GM12878 (cell line): Measurements from ENCODE around the gene MBD6. TPM values are rescaled to one million over a fixed set of nuclear protein-coding genes. Genes with fewer than 3 reads are reported as not detected.
A peak's percentile ranks its signal among the peaks of the same experiment; 100 is the strongest.

Source experiments
- BCLAF1 ChIP-seq: fragments of 450-650 bp; IDR thresholded peaks from 2 replicates; pipeline ENCODE4 v1.6.1; 2017; ENCODE audit warnings: antibody characterized with exemption, mild to moderate bottlenecking, moderate library complexity
- CBX5 ChIP-seq: sonication (generic); IDR thresholded peaks from 2 replicates; pipeline ENCODE4 v1.6.1; 2016; ENCODE audit warnings: low read depth, moderate library complexity, mild to moderate bottlenecking, inconsistent platforms
- ETV6 ChIP-seq, 2 experiments: fragments of 450-650 bp in 1 of 2; IDR thresholded peaks in 1 of 2; conservative IDR thresholded peaks in 1 of 2; 2 replicates each; pipeline ENCODE4 v1.6.1; 2014; ENCODE audit warnings: antibody characterized with exemption in 1 of 2, borderline replicate concordance in 1 of 2, low read depth in 1 of 2, mild to moderate bottlenecking in 1 of 2, moderate library complexity in 1 of 2
- FOS ChIP-seq: IDR thresholded peaks from 3 replicates; pipeline ENCODE4 v1.6.1; 2011; ENCODE audit warnings: borderline replicate concordance; ENCODE audit not compliant: insufficient read length; ENCODE audit errors: extremely low read depth
- IKZF1 ChIP-seq: fragments of 450-650 bp; conservative IDR thresholded peaks from 2 replicates; pipeline ENCODE4 v1.6.1; 2017; ENCODE audit warnings: antibody characterized with exemption, mild to moderate bottlenecking
- NFXL1 ChIP-seq: fragments of 450-650 bp; IDR thresholded peaks from 2 replicates; pipeline ENCODE4 v1.6.1; 2017; ENCODE audit warnings: antibody characterized with exemption, mild to moderate bottlenecking, borderline replicate concordance
- PBX3 ChIP-seq: IDR thresholded peaks from 2 replicates; pipeline ENCODE4 v1.6.1; 2011; ENCODE audit warnings: mild to moderate bottlenecking, low read depth, low read length, moderate library complexity; ENCODE audit not compliant: insufficient replicate concordance
- RAD51 ChIP-seq: fragments of 450-650 bp; IDR thresholded peaks from 2 replicates; pipeline ENCODE4 v1.6.1; 2016; ENCODE audit warnings: moderate library complexity, mild to moderate bottlenecking, inconsistent platforms
- TCF7 ChIP-seq: IDR thresholded peaks from 2 replicates; pipeline ENCODE4 v1.6.1; 2014; ENCODE audit warnings: antibody characterized with exemption, borderline replicate concordance
- ZBED1 ChIP-seq: IDR thresholded peaks from 2 replicates; pipeline ENCODE4 v1.6.1; 2016; ENCODE audit warnings: borderline replicate concordance
- polyA plus RNA-seq, 11 experiments: library from polyadenylated mRNA; depleted of rRNA in 4 of 11; unstranded in 6 of 11; stranded (reverse) in 5 of 11; fragments of >200 nt; fragmentation: Nextera tagmentation in 4 of 11; fragmentation: Illumina TruSeq in 1 of 11; extraction: Ambion mirVana in 4 of 11; extraction: Trizol in 1 of 11; gene quantifications; 1 replicate in 1 of 11; 2 replicates in 10 of 11; pipeline versions ENCODE4 v1.2.1 to v1.2.3, GENCODE V29; 2011 to 2016; ENCODE audit warnings: inconsistent platforms in 2 of 11, missing spikeins in 2 of 11, low read depth in 1 of 11
- total RNA-seq, 4 experiments: library from RNA; depleted of rRNA in 3 of 4; stranded (reverse); fragments of >200 nt in 3 of 4; fragmentation: Illumina TruSeq in 1 of 4; extraction: Trizol in 1 of 4; gene quantifications; 2 replicates each; pipeline versions ENCODE4 v1.2.1 to v1.2.3, GENCODE V29; 2013 to 2021
- TF ChIP-seq, protein P1 (sequence below): IDR thresholded peaks from 2 replicates; pipeline ENCODE4 v1.6.1; 2012; ENCODE audit warnings: mild to moderate bottlenecking, low read depth, low read length
- TF ChIP-seq, protein P2 (sequence below): fragments of 450-650 bp; IDR thresholded peaks from 2 replicates; pipeline ENCODE4 v1.6.1; 2017; ENCODE audit warnings: low read depth, mild to moderate bottlenecking, moderate library complexity
- TF ChIP-seq, protein P3 (sequence below): IDR thresholded peaks from 2 replicates; pipeline ENCODE4 v1.6.1; 2011; ENCODE audit warnings: borderline replicate concordance, low read depth, mild to moderate bottlenecking, moderate library complexity, low read length; ENCODE audit not compliant: insufficient read depth, poor library complexity, severe bottlenecking

The MBD6 gene
- total and polyA plus RNA-seq, 10 of the 15 experiments (the other 5 are each of a cell fraction or from before 2014, with no cell fraction given) = 1.5 to 52.7 (median 6.8) TPM

GRCh38 chr12:57487597-57488401 lies 34.8 kb upstream of the MBD6 start, which contains the start of gene MARS1 (continued):
- TF ChIP-seq, protein P1, sequence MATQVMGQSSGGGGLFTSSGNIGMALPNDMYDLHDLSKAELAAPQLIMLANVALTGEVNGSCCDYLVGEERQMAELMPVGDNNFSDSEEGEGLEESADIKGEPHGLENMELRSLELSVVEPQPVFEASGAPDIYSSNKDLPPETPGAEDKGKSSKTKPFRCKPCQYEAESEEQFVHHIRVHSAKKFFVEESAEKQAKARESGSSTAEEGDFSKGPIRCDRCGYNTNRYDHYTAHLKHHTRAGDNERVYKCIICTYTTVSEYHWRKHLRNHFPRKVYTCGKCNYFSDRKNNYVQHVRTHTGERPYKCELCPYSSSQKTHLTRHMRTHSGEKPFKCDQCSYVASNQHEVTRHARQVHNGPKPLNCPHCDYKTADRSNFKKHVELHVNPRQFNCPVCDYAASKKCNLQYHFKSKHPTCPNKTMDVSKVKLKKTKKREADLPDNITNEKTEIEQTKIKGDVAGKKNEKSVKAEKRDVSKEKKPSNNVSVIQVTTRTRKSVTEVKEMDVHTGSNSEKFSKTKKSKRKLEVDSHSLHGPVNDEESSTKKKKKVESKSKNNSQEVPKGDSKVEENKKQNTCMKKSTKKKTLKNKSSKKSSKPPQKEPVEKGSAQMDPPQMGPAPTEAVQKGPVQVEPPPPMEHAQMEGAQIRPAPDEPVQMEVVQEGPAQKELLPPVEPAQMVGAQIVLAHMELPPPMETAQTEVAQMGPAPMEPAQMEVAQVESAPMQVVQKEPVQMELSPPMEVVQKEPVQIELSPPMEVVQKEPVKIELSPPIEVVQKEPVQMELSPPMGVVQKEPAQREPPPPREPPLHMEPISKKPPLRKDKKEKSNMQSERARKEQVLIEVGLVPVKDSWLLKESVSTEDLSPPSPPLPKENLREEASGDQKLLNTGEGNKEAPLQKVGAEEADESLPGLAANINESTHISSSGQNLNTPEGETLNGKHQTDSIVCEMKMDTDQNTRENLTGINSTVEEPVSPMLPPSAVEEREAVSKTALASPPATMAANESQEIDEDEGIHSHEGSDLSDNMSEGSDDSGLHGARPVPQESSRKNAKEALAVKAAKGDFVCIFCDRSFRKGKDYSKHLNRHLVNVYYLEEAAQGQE = no peak
- no peak for TF ChIP-seq TCF7
- TF ChIP-seq FOS = no peak
- TF ChIP-seq ZBED1 = 0 out of 2 replicates have a peak, but pooled peaks have one; percentile 35
- TF ChIP-seq RAD51 = no peak; the same call in 1 of the 2 replicates
- TF ChIP-seq, protein P2, sequence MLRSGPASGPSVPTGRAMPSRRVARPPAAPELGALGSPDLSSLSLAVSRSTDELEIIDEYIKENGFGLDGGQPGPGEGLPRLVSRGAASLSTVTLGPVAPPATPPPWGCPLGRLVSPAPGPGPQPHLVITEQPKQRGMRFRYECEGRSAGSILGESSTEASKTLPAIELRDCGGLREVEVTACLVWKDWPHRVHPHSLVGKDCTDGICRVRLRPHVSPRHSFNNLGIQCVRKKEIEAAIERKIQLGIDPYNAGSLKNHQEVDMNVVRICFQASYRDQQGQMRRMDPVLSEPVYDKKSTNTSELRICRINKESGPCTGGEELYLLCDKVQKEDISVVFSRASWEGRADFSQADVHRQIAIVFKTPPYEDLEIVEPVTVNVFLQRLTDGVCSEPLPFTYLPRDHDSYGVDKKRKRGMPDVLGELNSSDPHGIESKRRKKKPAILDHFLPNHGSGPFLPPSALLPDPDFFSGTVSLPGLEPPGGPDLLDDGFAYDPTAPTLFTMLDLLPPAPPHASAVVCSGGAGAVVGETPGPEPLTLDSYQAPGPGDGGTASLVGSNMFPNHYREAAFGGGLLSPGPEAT = peak; percentile 54; the same call in 1 of the 2 replicates
- no peak for TF ChIP-seq ETV6 (conservative IDR thresholded peaks at IDR 0.05 in 1 of 2, IDR thresholded peaks at IDR 0.05 in 1 of 2; ENCODE audit: borderline replicate concordance in 1 of 2, low read depth in 1 of 2)
- peak; percentile 82; the same call in 1 of the 2 replicates for TF ChIP-seq CBX5
- TF ChIP-seq NFXL1 = no peak
- TF ChIP-seq IKZF1 = peak; percentile 92
- TF ChIP-seq PBX3 = no peak
- no peak for TF ChIP-seq BCLAF1
- TF ChIP-seq, protein P3, sequence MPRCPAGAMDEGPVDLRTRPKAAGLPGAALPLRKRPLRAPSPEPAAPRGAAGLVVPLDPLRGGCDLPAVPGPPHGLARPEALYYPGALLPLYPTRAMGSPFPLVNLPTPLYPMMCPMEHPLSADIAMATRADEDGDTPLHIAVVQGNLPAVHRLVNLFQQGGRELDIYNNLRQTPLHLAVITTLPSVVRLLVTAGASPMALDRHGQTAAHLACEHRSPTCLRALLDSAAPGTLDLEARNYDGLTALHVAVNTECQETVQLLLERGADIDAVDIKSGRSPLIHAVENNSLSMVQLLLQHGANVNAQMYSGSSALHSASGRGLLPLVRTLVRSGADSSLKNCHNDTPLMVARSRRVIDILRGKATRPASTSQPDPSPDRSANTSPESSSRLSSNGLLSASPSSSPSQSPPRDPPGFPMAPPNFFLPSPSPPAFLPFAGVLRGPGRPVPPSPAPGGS = no peak
